ENCODE results near the gene SIGLEC7. TPM values are rescaled to one million over a fixed set of nuclear protein-coding genes. Genes with fewer than 3 reads are reported as not detected.

The SIGLEC7 gene
- total RNA-seq, 1 experiment from 2014 or later, result not detected

GRCh38 chr19:51166846-51167490 lies 24.9 kb downstream of the SIGLEC7 start:
- Histone ChIP-seq H3K4me3 (ENCODE audit: low read length) (no peak overlapping the region), H3K27ac (ENCODE audit: low read length) (no peak overlapping the region), H3K9ac (ENCODE audit: low read length) (no peak overlapping the region), H3K9me3 (ENCODE audit: low read length) (no peaks in the 10 kb centered on the region), H3K27me3 (ENCODE audit: low read length) (peaks cover 73% of the 10 kb centered on the region), H4K20me1 (ENCODE audit: low read length) (no peaks in the 10 kb centered on the region), H3K4me1 (ENCODE audit: insufficient read depth, low read length) (no peaks in the 10 kb centered on the region), H3K36me3 (ENCODE audit: low read depth, low read length) (no peaks in the 10 kb centered on the region), H3K79me2 (ENCODE audit: low read length) (no peaks in the 10 kb centered on the region), H3K4me2 (ENCODE audit: low read length) (no peak overlapping the region), H3K9me2 (replicated peaks; ENCODE audit: low read length) (no peaks in the 10 kb centered on the region), H2AFZ (ENCODE audit: low read length) (no peak overlapping the region), H3F3A (ENCODE audit: low read length, unreplicated experiment) (no peaks in the 10 kb centered on the region)
- ChIA-PET CTCF (no interaction called here), POLR2A (ENCODE audit: unreplicated experiment) (no interaction called here)
- ATAC-seq, result no peak
- intact Hi-C loops (cut with micrococcal nuclease), result no loop called here
- no peak for TF ChIP-seq EZH2phosphoT487 (IDR thresholded peaks at IDR 0.05; ENCODE audit: borderline replicate concordance, low read length)
- TF ChIP-seq CTCF (conservative IDR thresholded peaks at IDR 0.05; ENCODE audit: low read depth, low read length), result no peak
- no peak for TF ChIP-seq EZH2 (IDR thresholded peaks at IDR 0.05; ENCODE audit: low read length, unreplicated experiment)
- no TSS peak for BruUV-seq (replicated peaks)
- no peak for DNase-seq

- ChIA-PET CTCF (no interaction called here), POLR2A (ENCODE audit: unreplicated experiment) (no interaction called here)
- Histone ChIP-seq H3K9me2 (replicated peaks; ENCODE audit: low read length) (no peaks in the 10 kb centered on the region), H3K4me1 (ENCODE audit: insufficient read depth, low read length) (no peaks in the 10 kb centered on the region), H3K79me2 (ENCODE audit: low read length) (no peaks in the 10 kb centered on the region), H3K4me2 (ENCODE audit: low read length) (no peak overlapping the region), H3K4me3 (ENCODE audit: low read length) (no peak overlapping the region), H3K36me3 (ENCODE audit: low read depth, low read length) (no peaks in the 10 kb centered on the region), H3F3A (ENCODE audit: low read length, unreplicated experiment) (no peaks in the 10 kb centered on the region), H3K9me3 (ENCODE audit: low read length) (no peaks in the 10 kb centered on the region), H3K27ac (ENCODE audit: low read length) (no peak overlapping the region), H3K9ac (ENCODE audit: low read length) (no peak overlapping the region), H2AFZ (ENCODE audit: low read length) (no peak overlapping the region), H4K20me1 (ENCODE audit: low read length) (no peaks in the 10 kb centered on the region), H3K27me3 (ENCODE audit: low read length) (peaks cover 75% of the 10 kb centered on the region)
- no peak for ATAC-seq
- TF ChIP-seq CTCF (conservative IDR thresholded peaks at IDR 0.05; ENCODE audit: low read depth, low read length), result no peak
- TF ChIP-seq EZH2 (IDR thresholded peaks at IDR 0.05; ENCODE audit: low read length, unreplicated experiment), result no peak
- no peak for TF ChIP-seq EZH2phosphoT487 (IDR thresholded peaks at IDR 0.05; ENCODE audit: borderline replicate concordance, low read length)
- intact Hi-C loops (cut with micrococcal nuclease), result loop anchor here (1.0 kb wide), 1 partner anchor 147 kb away; no protein-coding TSS in a partner anchor
- no peak for DNase-seq
- no TSS peak for BruUV-seq (replicated peaks)
Observed at GRCh38 chr19:51168564-51169282, 26.6 kb downstream of the SIGLEC7 start.

All from PC-3 (cell line).